Measurements from ENCODE around the gene TBC1D8. TPM values are rescaled to one million over a fixed set of nuclear protein-coding genes. Genes with fewer than 3 reads are reported as not detected.

TBC1D8 gene
- total and polyA plus RNA-seq, 9 of the 15 experiments (the other 6 are each of a cell fraction or from before 2014, with no cell fraction given), result 0.36 to 1.3 (median 0.82) TPM

- H3K27ac ChIP-seq (ENCODE audit: extremely low read depth, low read depth, low read length), result no peak overlapping the region
- H4K20me1 ChIP-seq (replicated peaks; ENCODE audit: control insufficient read depth, insufficient read depth, low read length), result 0 out of 2 replicates have a peak, but pooled peaks cover 3% of the 10 kb centered on the region
- no peak overlapping the region for H2AFZ ChIP-seq (ENCODE audit: low read depth, low read length)
- no TSS peak for BruUV-seq (replicated peaks)
- ChIA-PET CTCF (ENCODE audit: low intra/inter-chr PET ratio) (no interaction called here), POLR2A (no interaction called here)
- under 1% methylated on average over 10 of the region's 10 CpGs for WGBS (ENCODE audit: insufficient coverage, low coverage, missing lambda C conversion rate)
- no peak overlapping the region for H3K9ac ChIP-seq (ENCODE audit: insufficient read depth in 1 of 2, low read depth in 2 of 2, low read length in 2 of 2)
- no peaks in the 10 kb centered on the region for H3K79me2 ChIP-seq (ENCODE audit: control insufficient read depth, insufficient read depth, low read length)
- DNase-seq (ENCODE audit: extremely low read depth in 1 of 4, low spot score in 3 of 4), result no peak
- peaks cover 20 to 42% of the 10 kb centered on the region in 2 experiments for H3K27me3 ChIP-seq (ENCODE audit: control insufficient read depth in 2 of 2, insufficient read depth in 2 of 2, low read length in 2 of 2)
- no peak overlapping the region for H3K4me2 ChIP-seq (ENCODE audit: insufficient read depth, low read length)
- H3K36me3 ChIP-seq (ENCODE audit: control insufficient read depth, insufficient read depth, low read length), result no peaks in the 10 kb centered on the region
- intact Hi-C loops (cut with micrococcal nuclease), result no loop called here
- ATAC-seq, result no peak
- in situ Hi-C loops (cut with MboI), result no loop called here
- H3K4me1 ChIP-seq (replicated peaks in 1 of 2; ENCODE audit: control insufficient read depth in 2 of 2, insufficient read depth in 2 of 2, low read length in 2 of 2), result no peaks in the 10 kb centered on the region
- H3K9me3 ChIP-seq (replicated peaks; ENCODE audit: control insufficient read depth, insufficient read depth, low read depth, low read length), result no peaks in the 10 kb centered on the region
- no peaks in the 10 kb centered on the region for H3K9me1 ChIP-seq (ENCODE audit: control insufficient read depth, insufficient read depth, low read length)
- H3K4me3 ChIP-seq, result no peak overlapping the region
- peak; percentile 18; the same call in 1 of the 2 replicates for TF ChIP-seq CEBPB (tag; IDR thresholded peaks at IDR 0.05)
- TF ChIP-seq ZBTB2 (IDR thresholded peaks at IDR 0.05), result no peak
- FAIRE-seq, result no peak
Observed at GRCh38 chr2:101113441-101114267, 37.5 kb downstream of the TBC1D8 start.

GRCh38 chr2:101112772-101113157 is 38.4 kb downstream of the TBC1D8 start:
- Histone ChIP-seq H3K9me1 (ENCODE audit: control insufficient read depth, insufficient read depth, low read length) (no peaks in the 10 kb centered on the region), H3K9ac (ENCODE audit: insufficient read depth in 1 of 2, low read depth in 2 of 2, low read length in 2 of 2) (no peak overlapping the region), H3K36me3 (ENCODE audit: control insufficient read depth, insufficient read depth, low read length) (no peaks in the 10 kb centered on the region), H3K4me2 (ENCODE audit: insufficient read depth, low read length) (no peak overlapping the region), H3K27me3 (ENCODE audit: control insufficient read depth in 2 of 2, insufficient read depth in 2 of 2, low read length in 2 of 2) (peaks cover 18 to 42% of the 10 kb centered on the region in 2 experiments), H3K4me3 (no peak overlapping the region), H4K20me1 (replicated peaks; ENCODE audit: control insufficient read depth, insufficient read depth, low read length) (0 out of 2 replicates have a peak, but pooled peaks cover 3% of the 10 kb centered on the region), H2AFZ (ENCODE audit: low read depth, low read length) (no peak overlapping the region), H3K4me1 (replicated peaks in 1 of 2; ENCODE audit: control insufficient read depth in 2 of 2, insufficient read depth in 2 of 2, low read length in 2 of 2) (no peaks in the 10 kb centered on the region), H3K9me3 (replicated peaks; ENCODE audit: control insufficient read depth, insufficient read depth, low read depth, low read length) (no peaks in the 10 kb centered on the region), H3K79me2 (ENCODE audit: control insufficient read depth, insufficient read depth, low read length) (no peaks in the 10 kb centered on the region), H3K27ac (ENCODE audit: extremely low read depth, low read depth, low read length) (no peak overlapping the region)
- intact Hi-C loops (cut with micrococcal nuclease), result no loop called here
- 0% methylated on average over 6 of the region's 6 CpGs for WGBS (ENCODE audit: insufficient coverage, low coverage, missing lambda C conversion rate)
- DNase-seq (ENCODE audit: extremely low read depth in 1 of 4, low spot score in 3 of 4) (no peak), FAIRE-seq (no peak), ATAC-seq (no peak)
- in situ Hi-C loops (cut with MboI), result no loop called here
- CTCF ChIA-PET (ENCODE audit: low intra/inter-chr PET ratio), result no interaction called here
- BruUV-seq (replicated peaks), result no TSS peak
- POLR2A ChIA-PET, result no interaction called here
- TF ChIP-seq FOXK1 (CRISPR knock-in tag; IDR thresholded peaks at IDR 0.05; ENCODE audit: borderline replicate concordance), result no peak
- TF ChIP-seq GATA2 (CRISPR knock-in tag; IDR thresholded peaks at IDR 0.05), result no peak
- TF ChIP-seq GABPB2 (CRISPR knock-in tag; conservative IDR thresholded peaks at IDR 0.05), result no peak
- TF ChIP-seq ARHGAP35 (IDR thresholded peaks at IDR 0.05; ENCODE audit: partially characterized antibody), result no peak
- no peak for TF ChIP-seq CEBPG (CRISPR knock-in tag; IDR thresholded peaks at IDR 0.05)
- no peak for TF ChIP-seq CEBPG (tag; conservative IDR thresholded peaks at IDR 0.05 in 1 of 2, IDR thresholded peaks at IDR 0.05 in 1 of 2)
- no peak for TF ChIP-seq CREB1 (IDR thresholded peaks at IDR 0.05)
- no peak for TF ChIP-seq CREB1 (CRISPR knock-in tag; IDR thresholded peaks at IDR 0.05)
- no peak for TF ChIP-seq HMGN3 (IDR thresholded peaks at IDR 0.05; ENCODE audit: borderline replicate concordance, extremely low read depth, insufficient read length, low read depth, low read length)
- TF ChIP-seq ZFX (CRISPR knock-in tag; IDR thresholded peaks at IDR 0.05), result no peak
- no peak for TF ChIP-seq GATAD2A (IDR thresholded peaks at IDR 0.05)
- TF ChIP-seq ELF4 (CRISPR knock-in tag; IDR thresholded peaks at IDR 0.05), result no peak
- no peak for TF ChIP-seq GABPB1 (CRISPR knock-in tag; IDR thresholded peaks at IDR 0.05)

All from K562 (cell line).